Nephron (organoid): ENCODE measurements around the gene RCE1.
A peak's percentile ranks its signal among the peaks of the same experiment; 100 is the strongest.

Experiments used
- H3K27ac Mint-ChIP-seq, 3 experiments: 2 replicates each; pipeline ENCODE4 v1.8.0; 2020; ENCODE audit warnings: mixed read lengths in 3 of 3, mild to moderate bottlenecking in 2 of 3, moderate library complexity in 1 of 3
- H3K27me3 Mint-ChIP-seq: 2 replicates; pipeline ENCODE4 v1.8.0; 2021; ENCODE audit warnings: low read depth, mild to moderate bottlenecking, moderate library complexity, mixed read lengths
- H3K36me3 Mint-ChIP-seq: 2 replicates; pipeline ENCODE4 v1.8.0; 2020; ENCODE audit warnings: low read depth, mixed read lengths
- H3K4me1 Mint-ChIP-seq: 2 replicates; pipeline ENCODE4 v1.8.0; 2020; ENCODE audit warnings: mixed read lengths
- H3K4me3 Mint-ChIP-seq, 3 experiments: 2 replicates each; pipeline ENCODE4 v1.8.0; 2020; ENCODE audit warnings: mild to moderate bottlenecking in 3 of 3, mixed read lengths in 3 of 3, moderate library complexity in 2 of 3
- H3K9me3 Mint-ChIP-seq: 2 replicates; pipeline ENCODE4 v1.8.0; 2020; ENCODE audit warnings: mixed read lengths
- CTCF ChIP-seq, 3 experiments: fragments of 200-600 bp; sonication (generic); IDR thresholded peaks; one replicate each; pipeline ENCODE4 v1.5.0; 2021; ENCODE audit warnings: antibody characterized with exemption in 3 of 3; ENCODE audit not compliant: unreplicated experiment in 3 of 3

Gene RCE1

GRCh38 chr11:66861774-66862558 is 18.7 kb downstream of the RCE1 start:
- Mint-ChIP-seq H3K27ac (no peak overlapping the region), H3K36me3 (no peaks in the 10 kb centered on the region), H3K27me3 (no peaks in the 10 kb centered on the region), H3K4me3 (no peak overlapping the region), H3K4me1 (peaks cover 13% of the 10 kb centered on the region), H3K9me3 (no peaks in the 10 kb centered on the region)
- no peak for TF ChIP-seq CTCF (IDR thresholded peaks at IDR 0.05; ENCODE audit: unreplicated experiment in 3 of 3)

GRCh38 chr11:66862559-66863037 is 19.4 kb downstream of the RCE1 start:
- peaks cover 17% of the 10 kb centered on the region for H3K4me1 Mint-ChIP-seq
- H3K27me3 Mint-ChIP-seq, result no peaks in the 10 kb centered on the region
- no peak for TF ChIP-seq CTCF (IDR thresholded peaks at IDR 0.05; ENCODE audit: unreplicated experiment in 3 of 3)
- no peak overlapping the region for H3K4me3 Mint-ChIP-seq
- no peaks in the 10 kb centered on the region for H3K9me3 Mint-ChIP-seq
- no peak overlapping the region for H3K27ac Mint-ChIP-seq
- no peaks in the 10 kb centered on the region for H3K36me3 Mint-ChIP-seq

- Mint-ChIP-seq H3K27me3 (no peaks in the 10 kb centered on the region), H3K27ac (no peak overlapping the region), H3K36me3 (peaks cover 3% of the 10 kb centered on the region), H3K4me1 (peaks cover 22% of the 10 kb centered on the region), H3K4me3 (no peak overlapping the region), H3K9me3 (no peaks in the 10 kb centered on the region)
- no peak for TF ChIP-seq CTCF (IDR thresholded peaks at IDR 0.05; ENCODE audit: unreplicated experiment in 3 of 3)
These were observed 20.3 kb downstream of the RCE1 start for GRCh38 chr11:66863428-66864125.

- no peak for TF ChIP-seq CTCF (IDR thresholded peaks at IDR 0.05; ENCODE audit: unreplicated experiment in 3 of 3)
- Mint-ChIP-seq H3K4me3 (peak overlapping the region; percentile 33 to 72 (median 63)), H3K27ac (peak overlapping the region; percentile 11 to 97 (median 15)), H3K4me1 (peaks cover 22% of the 10 kb centered on the region), H3K27me3 (no peaks in the 10 kb centered on the region), H3K9me3 (no peaks in the 10 kb centered on the region), H3K36me3 (peaks cover 3% of the 10 kb centered on the region)
These were observed 21.1 kb downstream of the RCE1 start for GRCh38 chr11:66864172-66864901.

- peak overlapping the region; percentile 23 to 72 (median 63) for H3K4me3 Mint-ChIP-seq
- no peaks in the 10 kb centered on the region for H3K27me3 Mint-ChIP-seq
- peaks cover 22% of the 10 kb centered on the region for H3K4me1 Mint-ChIP-seq
- TF ChIP-seq CTCF (IDR thresholded peaks at IDR 0.05; ENCODE audit: unreplicated experiment in 3 of 3), result no peak
- H3K27ac Mint-ChIP-seq, result peak overlapping the region in 2 of 3 experiments; percentile 15 to 97
- peaks cover 3% of the 10 kb centered on the region for H3K36me3 Mint-ChIP-seq
- H3K9me3 Mint-ChIP-seq, result no peaks in the 10 kb centered on the region
These were observed 21.9 kb downstream of the RCE1 start for GRCh38 chr11:66864924-66865697.
